Mesothelial cell of epicardium (in vitro differentiated cells): ENCODE measurements around the gene ADAMTS17. TPM values are rescaled to one million over a fixed set of nuclear protein-coding genes. Genes with fewer than 3 reads are reported as not detected.

Source experiments
- DNase-seq, 2 experiments: peaks; one replicate each; pipeline ENCODE4 v3.0.0; 2021; ENCODE audit warnings: low spot score in 2 of 2; ENCODE audit not compliant: unreplicated experiment in 2 of 2
- H3K27ac Mint-ChIP-seq: 2 replicates; pipeline ENCODE4 v1.8.0; 2021; ENCODE audit warnings: mixed read lengths
- H3K27me3 Mint-ChIP-seq: 2 replicates; pipeline ENCODE4 v1.8.0; 2021; ENCODE audit warnings: low read depth, mixed read lengths
- H3K36me3 Mint-ChIP-seq: 2 replicates; pipeline ENCODE4 v1.8.0; 2021; ENCODE audit warnings: mixed read lengths
- H3K4me1 Mint-ChIP-seq: 2 replicates; pipeline ENCODE4 v1.8.0; 2021; ENCODE audit warnings: mixed read lengths
- H3K4me3 Mint-ChIP-seq: 2 replicates; pipeline ENCODE4 v1.8.0; 2021; ENCODE audit warnings: mild to moderate bottlenecking, moderate library complexity, mixed read lengths
- H3K9me3 Mint-ChIP-seq: 2 replicates; pipeline ENCODE4 v1.8.0; 2021; ENCODE audit warnings: mixed read lengths
- total RNA-seq: library from RNA; stranded (reverse); gene quantifications from 3 replicates; pipeline ENCODE4 v1.2.1, GENCODE V29; 2021
- TF ChIP-seq, protein P1 (sequence below): fragments of 200-600 bp; sonication (generic); IDR thresholded peaks from one replicate; pipeline ENCODE4 v1.5.0; 2021; ENCODE audit warnings: antibody characterized with exemption; ENCODE audit not compliant: unreplicated experiment

ADAMTS17 gene
- total RNA-seq, 1 donor from 2014 or later: 39.4 TPM

DNA sequence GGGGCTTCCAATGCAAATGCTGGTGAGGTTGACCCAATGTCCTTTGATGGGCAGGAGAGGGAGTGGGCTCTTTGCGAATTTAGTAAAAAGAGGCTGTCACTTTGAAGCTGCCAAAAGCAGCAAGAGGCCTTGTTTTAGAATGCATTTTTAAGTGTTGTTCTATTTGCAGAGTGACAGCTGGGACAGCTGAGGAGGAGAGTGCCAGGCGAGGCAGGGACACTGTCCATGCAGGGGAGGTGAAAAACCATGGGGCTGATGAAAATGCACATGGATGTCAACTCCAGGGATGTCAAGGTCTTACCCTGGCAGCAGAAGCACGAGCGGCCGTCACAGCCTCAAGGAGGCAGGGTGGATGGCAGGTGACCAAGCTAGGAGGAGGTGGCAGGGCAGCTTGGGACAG is 279.8 kb downstream of the ADAMTS17 start:
- peaks cover 24% of the 10 kb centered on the region for H3K36me3 Mint-ChIP-seq
- no peaks in the 10 kb centered on the region for H3K27me3 Mint-ChIP-seq
- peaks cover 7% of the 10 kb centered on the region for H3K9me3 Mint-ChIP-seq
- no peak for DNase-seq
- no peak overlapping the region for H3K4me3 Mint-ChIP-seq
- H3K4me1 Mint-ChIP-seq: no peaks in the 10 kb centered on the region
- TF ChIP-seq, protein P1, sequence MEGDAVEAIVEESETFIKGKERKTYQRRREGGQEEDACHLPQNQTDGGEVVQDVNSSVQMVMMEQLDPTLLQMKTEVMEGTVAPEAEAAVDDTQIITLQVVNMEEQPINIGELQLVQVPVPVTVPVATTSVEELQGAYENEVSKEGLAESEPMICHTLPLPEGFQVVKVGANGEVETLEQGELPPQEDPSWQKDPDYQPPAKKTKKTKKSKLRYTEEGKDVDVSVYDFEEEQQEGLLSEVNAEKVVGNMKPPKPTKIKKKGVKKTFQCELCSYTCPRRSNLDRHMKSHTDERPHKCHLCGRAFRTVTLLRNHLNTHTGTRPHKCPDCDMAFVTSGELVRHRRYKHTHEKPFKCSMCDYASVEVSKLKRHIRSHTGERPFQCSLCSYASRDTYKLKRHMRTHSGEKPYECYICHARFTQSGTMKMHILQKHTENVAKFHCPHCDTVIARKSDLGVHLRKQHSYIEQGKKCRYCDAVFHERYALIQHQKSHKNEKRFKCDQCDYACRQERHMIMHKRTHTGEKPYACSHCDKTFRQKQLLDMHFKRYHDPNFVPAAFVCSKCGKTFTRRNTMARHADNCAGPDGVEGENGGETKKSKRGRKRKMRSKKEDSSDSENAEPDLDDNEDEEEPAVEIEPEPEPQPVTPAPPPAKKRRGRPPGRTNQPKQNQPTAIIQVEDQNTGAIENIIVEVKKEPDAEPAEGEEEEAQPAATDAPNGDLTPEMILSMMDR: no peak
- no peak overlapping the region for H3K27ac Mint-ChIP-seq

DNA sequence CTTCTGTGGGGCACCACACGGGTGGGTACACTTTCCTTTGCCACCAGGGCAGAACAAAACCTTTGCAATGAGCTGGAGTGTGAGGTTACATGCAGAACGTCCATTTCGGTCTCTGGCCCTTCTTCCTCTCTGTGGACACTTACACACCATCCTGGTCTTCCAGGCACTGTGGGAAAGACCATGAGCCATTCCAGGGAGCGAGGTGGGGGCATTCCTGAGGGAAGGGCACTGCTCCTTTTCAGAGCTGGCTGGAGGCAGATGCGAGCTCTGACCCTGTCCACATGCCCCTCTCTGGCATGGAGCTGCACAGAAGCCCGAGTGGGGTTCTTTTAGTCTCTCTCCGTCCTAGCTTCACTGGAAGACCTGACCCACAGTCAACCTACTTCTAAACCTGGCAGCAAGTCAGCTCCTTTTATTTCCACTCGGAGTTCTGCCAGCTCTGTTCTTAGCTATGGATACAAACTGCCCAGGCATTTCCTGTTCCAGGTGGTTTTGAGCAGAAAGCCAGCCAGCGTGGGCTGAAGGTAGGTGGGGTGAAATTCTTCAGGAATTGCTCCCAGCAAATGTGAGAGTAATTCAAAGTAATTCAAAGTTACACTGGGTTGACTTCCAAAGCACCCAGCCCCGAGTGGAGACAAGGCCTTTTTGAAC is 281.4 kb downstream of the ADAMTS17 start:
- no peak for DNase-seq
- Mint-ChIP-seq H3K36me3 (peaks cover 20% of the 10 kb centered on the region), H3K4me3 (no peak overlapping the region), H3K27ac (no peak overlapping the region), H3K9me3 (no peaks in the 10 kb centered on the region), H3K4me1 (no peaks in the 10 kb centered on the region), H3K27me3 (no peaks in the 10 kb centered on the region)
- TF ChIP-seq, protein P1: no peak

DNA sequence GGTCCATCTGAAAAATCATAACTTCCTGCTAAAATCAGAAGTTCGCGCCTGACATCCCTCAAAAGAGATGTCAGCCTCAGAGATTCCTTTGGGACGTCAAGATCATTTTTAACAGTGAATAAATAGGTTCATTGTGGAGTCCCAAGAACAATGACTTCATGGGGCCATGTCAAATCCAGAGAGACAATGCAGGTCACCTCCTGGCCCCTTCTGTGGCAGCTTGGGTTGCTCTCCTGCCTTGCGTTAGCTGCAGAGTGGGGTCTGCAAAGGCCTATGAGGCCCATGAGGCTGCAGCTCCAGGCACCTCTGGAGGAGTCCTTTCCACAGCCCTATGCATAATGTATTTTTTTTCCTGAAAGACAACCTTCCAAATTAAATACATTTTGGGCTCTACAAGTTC is 282.3 kb downstream of the ADAMTS17 start:
- TF ChIP-seq, protein P1: no peak
- H3K36me3 Mint-ChIP-seq: peaks cover 20% of the 10 kb centered on the region
- H3K4me3 Mint-ChIP-seq: no peak overlapping the region
- H3K27me3 Mint-ChIP-seq: no peaks in the 10 kb centered on the region
- DNase-seq: no peak
- H3K9me3 Mint-ChIP-seq: no peaks in the 10 kb centered on the region
- H3K27ac Mint-ChIP-seq: no peak overlapping the region
- no peaks in the 10 kb centered on the region for H3K4me1 Mint-ChIP-seq

DNA sequence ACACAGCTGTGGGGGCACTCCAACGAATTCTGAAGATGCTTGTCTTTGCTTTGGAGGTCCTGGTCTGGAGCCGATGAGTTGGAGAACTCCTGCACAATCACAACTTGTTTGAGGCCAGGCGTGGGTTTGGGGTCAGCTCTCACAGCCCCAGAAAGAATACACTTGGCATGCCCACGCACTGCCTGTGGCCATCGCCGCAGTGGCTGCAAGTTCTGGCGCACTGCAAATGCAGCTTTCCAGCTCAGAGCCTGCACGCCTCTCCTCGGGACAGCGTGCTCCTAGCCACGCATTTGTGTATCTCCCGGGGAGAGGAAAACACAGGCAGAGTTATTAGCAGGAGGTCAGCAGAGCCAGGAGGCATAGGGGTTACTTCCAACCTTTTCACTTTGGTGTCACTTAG is 282.7 kb downstream of the ADAMTS17 start:
- Mint-ChIP-seq H3K9me3 (no peaks in the 10 kb centered on the region), H3K4me3 (no peak overlapping the region), H3K27ac (no peak overlapping the region), H3K36me3 (peaks cover 20% of the 10 kb centered on the region), H3K4me1 (no peaks in the 10 kb centered on the region), H3K27me3 (no peaks in the 10 kb centered on the region)
- no peak for DNase-seq
- TF ChIP-seq, protein P1: no peak

DNA sequence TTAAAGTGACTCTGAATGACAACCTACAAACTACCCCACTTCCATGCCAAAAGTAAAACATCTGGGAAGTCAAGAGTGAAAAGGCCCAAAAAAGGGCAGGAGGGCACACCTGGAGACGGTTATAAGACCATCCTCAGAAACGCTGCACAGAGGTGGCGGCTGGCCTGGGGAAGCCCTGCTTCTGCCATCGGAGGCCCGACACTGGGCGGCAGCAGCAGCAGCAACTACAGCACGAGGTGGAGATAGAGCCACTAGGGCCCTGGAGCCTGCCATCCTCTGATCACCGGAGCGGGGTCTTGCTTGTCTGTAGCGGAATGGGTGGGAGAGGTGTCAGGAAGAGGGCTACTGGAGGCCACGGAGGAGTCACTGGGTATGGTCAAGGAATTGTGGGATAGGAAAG is 283.3 kb downstream of the ADAMTS17 start:
- Mint-ChIP-seq H3K4me1 (peaks cover 2% of the 10 kb centered on the region), H3K4me3 (no peak overlapping the region), H3K27ac (no peak overlapping the region), H3K27me3 (no peaks in the 10 kb centered on the region), H3K36me3 (peaks cover 19% of the 10 kb centered on the region), H3K9me3 (no peaks in the 10 kb centered on the region)
- TF ChIP-seq, protein P1: no peak
- DNase-seq: no peak

DNA sequence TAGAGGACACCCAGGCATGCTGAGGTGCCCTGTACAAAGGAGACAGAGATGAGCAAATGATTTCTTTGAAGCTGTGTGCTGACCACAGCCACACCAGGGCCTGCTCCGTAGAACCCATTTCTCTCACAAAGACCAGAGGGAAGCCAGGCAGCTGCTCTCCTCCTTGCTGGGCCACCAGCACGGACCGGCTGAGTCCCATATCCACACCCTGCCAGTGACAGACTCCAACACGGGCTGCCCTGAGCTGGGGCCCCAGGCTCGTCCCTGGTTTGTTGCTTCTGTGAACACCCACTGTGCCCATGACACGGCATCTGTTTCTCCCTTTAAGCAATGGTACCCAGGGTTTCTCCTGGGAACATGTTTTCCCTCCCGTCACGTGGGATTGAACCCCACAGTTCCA is 284.5 kb downstream of the ADAMTS17 start:
- no peaks in the 10 kb centered on the region for H3K27me3 Mint-ChIP-seq
- H3K4me1 Mint-ChIP-seq: peaks cover 3% of the 10 kb centered on the region
- H3K4me3 Mint-ChIP-seq: no peak overlapping the region
- TF ChIP-seq, protein P1: no peak
- DNase-seq: no peak
- H3K36me3 Mint-ChIP-seq: peaks cover 13% of the 10 kb centered on the region
- no peak overlapping the region for H3K27ac Mint-ChIP-seq
- H3K9me3 Mint-ChIP-seq: no peaks in the 10 kb centered on the region
